DOHH2 (cell line): Measurements from ENCODE around the gene PNMT.

Experiments
- H3F3A ChIP-seq: fragments of 200-600 bp; sonication (generic), shearing (Covaris generic); 2 replicates; pipeline ENCODE4 v1.6.0; 2016; ENCODE audit warnings: antibody characterized with exemption, mild to moderate bottlenecking; ENCODE audit not compliant: control insufficient read depth, insufficient read depth
- H3K27ac ChIP-seq: fragments of 200-600 bp; sonication (generic); 2 replicates; pipeline ENCODE4 v1.5.1; 2014; ENCODE audit warnings: low read depth, mild to moderate bottlenecking, low read length, moderate library complexity
- H3K27me3 ChIP-seq: fragments of 200-600 bp; sonication (generic); 2 replicates; pipeline ENCODE4 v1.6.1; 2014; ENCODE audit warnings: mild to moderate bottlenecking, low read length, mixed read lengths; ENCODE audit not compliant: control insufficient read depth
- H3K36me3 ChIP-seq: fragments of 200-600 bp; sonication (generic); 2 replicates; pipeline ENCODE4 v1.6.1; 2014; ENCODE audit warnings: mild to moderate bottlenecking, low read length, moderate library complexity, mixed read lengths; ENCODE audit not compliant: control insufficient read depth
- H3K4me1 ChIP-seq: fragments of 200-600 bp; sonication (generic); 2 replicates; pipeline ENCODE4 v1.6.1; 2014; ENCODE audit warnings: mild to moderate bottlenecking, low read length, mixed read lengths; ENCODE audit not compliant: control insufficient read depth
- H3K4me2 ChIP-seq: fragments of 200-600 bp; sonication (generic); 2 replicates; pipeline ENCODE4 v1.6.0; 2014; ENCODE audit warnings: mild to moderate bottlenecking, low read length, moderate library complexity
- H3K4me3 ChIP-seq: fragments of 200-600 bp; sonication (generic); 2 replicates; pipeline ENCODE4 v1.5.1; 2014; ENCODE audit warnings: mild to moderate bottlenecking, low read length, mixed read lengths
- H3K79me2 ChIP-seq: fragments of 200-600 bp; sonication (generic); 2 replicates; pipeline ENCODE4 v1.6.1; 2014; ENCODE audit warnings: mild to moderate bottlenecking, low read length, mixed read lengths; ENCODE audit not compliant: control insufficient read depth
- H3K9me2 ChIP-seq: fragments of 200-600 bp; sonication (generic); replicated peaks from 2 replicates; pipeline ENCODE4 v1.6.1; 2014; ENCODE audit warnings: mild to moderate bottlenecking, low read length, mixed read lengths; ENCODE audit not compliant: control insufficient read depth
- H3K9me3 ChIP-seq: fragments of 200-600 bp; sonication (generic); 2 replicates; pipeline ENCODE4 v1.6.1; 2014; ENCODE audit warnings: antibody characterized with exemption, low read length, mixed read lengths; ENCODE audit not compliant: control insufficient read depth, insufficient read depth
- H4K20me1 ChIP-seq: fragments of 200-600 bp; sonication (generic); 2 replicates; pipeline ENCODE4 v1.6.0; 2014; ENCODE audit warnings: low read depth, mild to moderate bottlenecking, antibody characterized with exemption, low read length, moderate library complexity; ENCODE audit not compliant: control insufficient read depth, insufficient read depth
- CTCF ChIP-seq: fragments of 200-600 bp; sonication (generic); IDR thresholded peaks from one replicate; pipeline ENCODE4 v1.5.1; 2014; ENCODE audit warnings: antibody characterized with exemption, mild to moderate bottlenecking, low read depth, low read length; ENCODE audit not compliant: poor library complexity, severe bottlenecking
- EZH2phosphoT487 ChIP-seq: fragments of 200-600 bp; sonication (generic); IDR thresholded peaks from 2 replicates; pipeline ENCODE4 v1.6.1; 2017; ENCODE audit warnings: borderline replicate concordance, mild to moderate bottlenecking, antibody characterized with exemption, low read length, moderate library complexity, mixed read lengths

The PNMT gene

GRCh38 chr17:39672522-39673334, 4.5 kb downstream of the PNMT start:
- TF ChIP-seq EZH2phosphoT487 (no peak), CTCF (peak; percentile 56)
- Histone ChIP-seq H3K27ac (no peak overlapping the region), H3F3A (no peaks in the 10 kb centered on the region; the same call in 1 of the 2 replicates), H3K36me3 (no peaks in the 10 kb centered on the region), H4K20me1 (no peaks in the 10 kb centered on the region), H3K9me3 (no peaks in the 10 kb centered on the region), H3K4me2 (no peak overlapping the region), H3K4me1 (peaks cover 53% of the 10 kb centered on the region), H3K27me3 (peaks cover 14% of the 10 kb centered on the region), H3K9me2 (no peaks in the 10 kb centered on the region), H3K79me2 (no peaks in the 10 kb centered on the region), H3K4me3 (no peak overlapping the region)

DNA sequence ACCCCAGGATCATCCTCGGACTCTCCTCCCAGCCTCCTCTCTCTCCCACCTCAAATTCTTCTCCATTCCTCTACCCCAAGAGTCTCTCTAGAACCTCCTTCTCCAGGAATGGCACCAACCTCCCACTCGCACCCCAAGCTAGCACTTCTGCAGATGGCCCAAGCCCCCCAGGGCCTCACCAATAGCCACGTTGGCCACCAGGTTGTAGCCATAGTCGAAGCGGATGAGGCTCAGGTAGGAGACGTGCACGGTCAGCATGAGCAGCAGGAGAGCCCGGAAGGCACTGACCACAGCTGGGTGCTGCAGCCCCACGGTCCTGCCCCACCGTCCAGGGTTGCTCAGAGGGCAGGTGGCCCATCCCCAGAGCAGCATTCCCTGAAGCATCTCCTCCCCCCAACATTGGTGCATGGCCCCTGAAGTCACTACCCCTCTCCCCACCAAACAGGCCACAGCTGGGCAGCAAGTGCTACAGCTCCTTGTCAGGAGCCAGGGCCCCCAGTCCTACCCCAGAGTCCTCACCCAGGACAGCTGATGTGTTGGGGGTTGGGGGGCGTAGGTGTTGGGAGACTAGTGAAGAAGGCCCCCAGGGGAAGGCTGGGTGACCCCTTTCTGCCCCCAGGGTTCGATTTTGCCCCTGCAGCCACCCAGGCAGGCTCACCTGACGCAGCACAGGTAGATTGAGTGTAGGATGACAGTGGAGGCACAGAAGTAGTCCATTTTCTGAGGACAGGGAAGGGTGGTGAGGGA, 5.3 kb downstream of the PNMT start:
- Histone ChIP-seq H3K79me2 (no peaks in the 10 kb centered on the region), H3K4me2 (no peak overlapping the region), H3K4me1 (peaks cover 53% of the 10 kb centered on the region), H3K36me3 (no peaks in the 10 kb centered on the region), H3K27ac (no peak overlapping the region), H3K9me3 (no peaks in the 10 kb centered on the region), H4K20me1 (no peaks in the 10 kb centered on the region), H3F3A (peaks cover 2% of the 10 kb centered on the region; the same call in 1 of the 2 replicates), H3K27me3 (peaks cover 6% of the 10 kb centered on the region), H3K9me2 (no peaks in the 10 kb centered on the region), H3K4me3 (no peak overlapping the region)
- no peak for TF ChIP-seq EZH2phosphoT487
- no peak for TF ChIP-seq CTCF

- Histone ChIP-seq H3K4me3 (no peak overlapping the region), H3F3A (peaks cover 2% of the 10 kb centered on the region; the same call in 1 of the 2 replicates), H3K4me2 (peak overlapping the region; percentile 10), H3K27me3 (0 out of 2 replicates have a peak, but pooled peaks cover 3% of the 10 kb centered on the region), H4K20me1 (no peaks in the 10 kb centered on the region), H3K4me1 (peaks cover 57% of the 10 kb centered on the region), H3K27ac (no peak overlapping the region), H3K9me2 (no peaks in the 10 kb centered on the region), H3K79me2 (no peaks in the 10 kb centered on the region), H3K36me3 (no peaks in the 10 kb centered on the region), H3K9me3 (no peaks in the 10 kb centered on the region)
- TF ChIP-seq CTCF (no peak), EZH2phosphoT487 (no peak)
Observed at GRCh38 chr17:39674179-39674578, 5.9 kb downstream of the PNMT start.
